ENCODE results near the gene NTMT2. TPM values are rescaled to one million over a fixed set of nuclear protein-coding genes. Genes with fewer than 3 reads are reported as not detected.

Gene NTMT2
- polyA plus RNA-seq, 4 donors: not detected

DNA sequence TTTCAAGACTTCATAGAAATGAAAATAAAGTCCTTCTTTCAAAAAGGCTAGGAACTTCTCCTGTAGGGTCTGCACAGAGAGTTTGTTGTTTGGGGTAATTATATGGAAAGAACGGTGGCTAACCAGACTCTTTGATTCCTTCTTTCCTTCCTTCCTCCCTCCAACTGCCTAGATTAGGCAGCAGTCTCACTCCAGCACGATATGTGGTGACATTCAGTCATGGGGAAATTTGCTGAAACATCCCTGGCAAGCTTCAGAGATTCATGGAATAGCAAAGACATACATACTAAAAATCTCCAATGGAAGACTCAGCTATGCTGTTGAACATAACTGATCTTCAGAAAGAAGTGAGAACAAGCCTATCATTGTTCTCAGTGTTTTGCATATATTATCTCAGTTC lies 4.3 kb downstream of the NTMT2 start:
- Histone ChIP-seq H3K9me3 (ENCODE audit: control insufficient read depth in 2 of 2, insufficient read depth in 1 of 2, low read depth in 1 of 2, low read length in 1 of 2) (peaks cover 0 to 7% of the 10 kb centered on the region in 2 donors), H3K36me3 (ENCODE audit: control insufficient read depth in 3 of 3, insufficient read depth in 2 of 3, low read depth in 1 of 3, low read length in 3 of 3) (no peaks in the 10 kb centered on the region), H3K27me3 (ENCODE audit: control insufficient read depth in 3 of 3, insufficient read depth in 3 of 3, low read length in 3 of 3) (peaks cover 0 to 2% (median 0%) of the 10 kb centered on the region in 3 donors), H3K4me3 (ENCODE audit: low read depth in 1 of 3, low read length in 3 of 3) (no peak overlapping the region), H3K27ac (ENCODE audit: low read depth in 1 of 3, low read length in 2 of 3) (no peak overlapping the region), H3K4me1 (ENCODE audit: control insufficient read depth in 3 of 3, insufficient read depth in 2 of 3, low read depth in 1 of 3, low read length in 2 of 3) (no peaks in the 10 kb centered on the region)
- no peak for DNase-seq
- WGBS, 3 donors: 40 to 60% (median 44%) methylated on average over 2 of the region's 2 CpGs
- FAIRE-seq: no peak

DNA sequence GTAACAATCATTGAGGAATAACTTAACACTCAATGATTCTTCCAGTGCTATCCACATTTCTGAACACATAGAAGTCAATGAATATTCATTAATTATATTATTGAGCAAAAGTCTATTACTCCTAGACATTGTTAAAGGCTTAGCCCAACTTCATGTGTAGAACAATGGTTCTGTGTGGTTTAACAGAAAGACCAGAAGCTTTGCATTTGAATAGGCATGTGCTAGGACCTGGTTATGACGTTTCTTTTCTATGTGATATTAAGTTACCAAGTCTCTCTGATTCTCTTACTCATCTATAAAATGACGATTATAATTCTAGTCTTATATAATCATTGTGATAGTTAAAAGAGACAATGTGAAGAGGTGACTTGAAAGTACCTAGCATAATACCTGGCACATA lies 5.2 kb downstream of the NTMT2 start:
- no peak overlapping the region for H3K4me3 ChIP-seq (ENCODE audit: low read depth in 1 of 3, low read length in 3 of 3)
- peaks cover 0 to 7% of the 10 kb centered on the region in 2 donors for H3K9me3 ChIP-seq (ENCODE audit: control insufficient read depth in 2 of 2, insufficient read depth in 1 of 2, low read depth in 1 of 2, low read length in 1 of 2)
- DNase-seq (no peak), FAIRE-seq (no peak)
- no peaks in the 10 kb centered on the region for H3K4me1 ChIP-seq (ENCODE audit: control insufficient read depth in 3 of 3, insufficient read depth in 2 of 3, low read depth in 1 of 3, low read length in 2 of 3)
- 73 to 79% (median 76%) methylated on average over 2 of the region's 2 CpGs for whole genome bisulfite sequencing, 3 donors
- H3K27me3 ChIP-seq (ENCODE audit: control insufficient read depth in 3 of 3, insufficient read depth in 3 of 3, low read length in 3 of 3): peaks cover 0 to 2% (median 0%) of the 10 kb centered on the region in 3 donors
- H3K36me3 ChIP-seq (ENCODE audit: control insufficient read depth in 3 of 3, insufficient read depth in 2 of 3, low read depth in 1 of 3, low read length in 3 of 3): no peaks in the 10 kb centered on the region
- H3K27ac ChIP-seq (ENCODE audit: low read depth in 1 of 3, low read length in 2 of 3): no peak overlapping the region

DNA sequence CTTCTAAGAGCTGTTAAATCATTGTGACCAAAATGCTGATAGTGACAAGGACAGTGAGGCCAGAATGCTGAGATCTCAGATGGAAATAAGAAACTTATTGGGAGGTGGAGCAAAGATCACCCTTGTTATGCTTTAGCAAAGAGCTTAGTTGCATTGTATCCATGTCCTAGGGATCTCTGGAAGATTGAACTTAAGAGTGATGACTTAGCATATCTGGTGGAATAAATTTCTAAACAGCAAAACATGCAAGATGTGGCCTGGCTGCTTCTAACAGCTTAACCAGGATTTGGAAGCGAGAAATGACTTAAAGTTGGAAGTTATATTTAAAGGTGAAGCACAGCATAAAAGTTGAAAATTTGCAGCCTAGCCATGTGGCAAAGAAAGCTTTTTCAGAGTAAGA lies 7.7 kb downstream of the NTMT2 start:
- Histone ChIP-seq H3K4me3 (ENCODE audit: low read depth in 1 of 3, low read length in 3 of 3) (no peak overlapping the region), H3K4me1 (ENCODE audit: control insufficient read depth in 3 of 3, insufficient read depth in 2 of 3, low read depth in 1 of 3, low read length in 2 of 3) (no peaks in the 10 kb centered on the region), H3K27me3 (ENCODE audit: control insufficient read depth in 3 of 3, insufficient read depth in 3 of 3, low read length in 3 of 3) (peaks cover 0 to 2% (median 0%) of the 10 kb centered on the region in 3 donors), H3K27ac (ENCODE audit: low read depth in 1 of 3, low read length in 2 of 3) (no peak overlapping the region), H3K36me3 (ENCODE audit: control insufficient read depth in 3 of 3, insufficient read depth in 2 of 3, low read depth in 1 of 3, low read length in 3 of 3) (no peaks in the 10 kb centered on the region), H3K9me3 (ENCODE audit: control insufficient read depth in 2 of 2, insufficient read depth in 1 of 2, low read depth in 1 of 2, low read length in 1 of 2) (peaks cover 0 to 7% of the 10 kb centered on the region in 2 donors)
- WGBS, 3 donors: 84 to 94% (median 86%) methylated on average over 1 of the region's 1 CpG
- FAIRE-seq (no peak), DNase-seq (no peak)

DNA sequence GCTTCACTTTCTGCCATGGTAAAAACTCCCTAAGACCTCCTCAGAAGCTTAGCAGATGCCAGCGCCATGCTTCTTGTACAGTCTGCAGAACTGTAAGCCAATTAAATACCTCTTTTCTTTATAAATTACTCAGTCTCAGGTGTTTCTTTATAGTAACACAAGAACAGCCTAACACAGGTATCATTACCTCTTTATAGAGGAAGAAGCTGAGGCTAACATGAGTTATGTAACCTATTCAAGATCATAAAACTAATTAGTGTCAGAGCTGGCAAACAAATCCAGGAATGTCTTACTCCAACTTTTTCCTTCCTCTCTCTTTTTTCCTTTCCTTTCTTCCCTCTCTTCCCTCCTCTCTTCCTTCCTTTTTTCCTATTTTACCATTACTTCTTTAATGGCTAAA lies 9.3 kb downstream of the NTMT2 start:
- Histone ChIP-seq H3K4me1 (ENCODE audit: control insufficient read depth in 3 of 3, insufficient read depth in 2 of 3, low read depth in 1 of 3, low read length in 2 of 3) (no peaks in the 10 kb centered on the region), H3K4me3 (ENCODE audit: low read depth in 1 of 3, low read length in 3 of 3) (no peak overlapping the region), H3K27ac (ENCODE audit: low read depth in 1 of 3, low read length in 2 of 3) (no peak overlapping the region), H3K27me3 (ENCODE audit: control insufficient read depth in 3 of 3, insufficient read depth in 3 of 3, low read length in 3 of 3) (peaks cover 0 to under 1% (median 0%) of the 10 kb centered on the region in 3 donors), H3K9me3 (ENCODE audit: control insufficient read depth in 2 of 2, insufficient read depth in 1 of 2, low read depth in 1 of 2, low read length in 1 of 2) (peaks cover 0 to 7% of the 10 kb centered on the region in 2 donors), H3K36me3 (ENCODE audit: control insufficient read depth in 3 of 3, insufficient read depth in 2 of 3, low read depth in 1 of 3, low read length in 3 of 3) (no peaks in the 10 kb centered on the region)
- FAIRE-seq (no peak), DNase-seq (no peak)
- WGBS, 3 donors: 86 to 96% (median 88%) methylated on average over 1 of the region's 1 CpG

DNA sequence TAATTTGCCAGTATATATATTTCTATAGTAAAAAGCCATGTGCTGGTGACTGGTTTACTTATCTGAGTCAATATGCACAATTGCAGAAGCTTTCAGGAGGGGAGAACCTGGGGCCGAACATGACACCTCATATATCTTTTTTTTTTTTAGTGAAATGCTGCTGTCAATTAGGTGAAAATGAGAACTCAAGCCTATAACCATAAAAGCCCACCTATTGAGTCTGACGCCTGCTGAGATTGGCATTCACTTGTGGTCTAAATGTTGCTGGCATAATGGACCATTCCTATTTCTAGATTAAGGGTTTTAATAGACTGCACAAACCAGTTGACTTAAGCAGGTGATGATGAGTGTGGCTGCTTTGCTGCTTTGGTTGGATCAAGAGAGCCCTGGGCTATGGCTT lies 10.8 kb downstream of the NTMT2 start:
- WGBS, 3 donors: 65 to 79% (median 75%) methylated on average over 2 of the region's 2 CpGs
- no peak for FAIRE-seq

DNA sequence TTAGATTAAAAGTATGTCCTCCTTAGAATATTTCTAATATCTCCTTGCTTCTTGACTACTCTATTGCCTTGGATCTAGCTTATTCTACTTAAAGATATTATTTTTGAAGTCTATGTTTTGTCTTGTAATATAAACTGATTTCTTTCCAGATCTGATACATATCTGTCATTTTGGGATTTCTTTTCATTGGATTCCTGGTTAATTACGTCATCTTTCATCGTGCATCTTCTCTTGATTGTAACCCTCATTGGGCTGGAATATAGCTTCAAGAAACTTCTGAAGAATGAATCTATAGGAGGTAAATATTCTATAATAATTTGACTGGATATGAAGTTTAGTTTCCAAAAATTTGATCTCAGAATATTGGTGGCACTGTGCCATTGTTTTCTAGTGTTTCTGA lies 12.1 kb downstream of the NTMT2 start:
- no peaks in the 10 kb centered on the region for H3K27me3 ChIP-seq (ENCODE audit: control insufficient read depth in 3 of 3, insufficient read depth in 3 of 3, low read length in 3 of 3)
- no peak overlapping the region for H3K27ac ChIP-seq (ENCODE audit: low read depth in 1 of 3, low read length in 2 of 3)
- peaks cover 0 to 7% of the 10 kb centered on the region in 2 donors for H3K9me3 ChIP-seq (ENCODE audit: control insufficient read depth in 2 of 2, insufficient read depth in 1 of 2, low read depth in 1 of 2, low read length in 1 of 2)
- H3K4me1 ChIP-seq (ENCODE audit: control insufficient read depth in 3 of 3, insufficient read depth in 2 of 3, low read depth in 1 of 3, low read length in 2 of 3): no peaks in the 10 kb centered on the region
- no peak for DNase-seq
- H3K36me3 ChIP-seq (ENCODE audit: control insufficient read depth in 3 of 3, insufficient read depth in 2 of 3, low read depth in 1 of 3, low read length in 3 of 3): no peaks in the 10 kb centered on the region
- WGBS, 3 donors: 89 to 94% (median 91%) methylated on average over 2 of the region's 2 CpGs
- no peak overlapping the region for H3K4me3 ChIP-seq (ENCODE audit: low read depth in 1 of 3, low read length in 3 of 3)
- no peak for FAIRE-seq

More for the DNA sequence above, 10.8 kb downstream of the NTMT2 start:
- no peaks in the 10 kb centered on the region for H3K27me3 ChIP-seq (ENCODE audit: control insufficient read depth in 3 of 3, insufficient read depth in 3 of 3, low read length in 3 of 3)
- DNase-seq: no peak
- H3K4me3 ChIP-seq (ENCODE audit: low read depth in 1 of 3, low read length in 3 of 3): no peak overlapping the region
- H3K27ac ChIP-seq (ENCODE audit: low read depth in 1 of 3, low read length in 2 of 3): no peak overlapping the region
- no peaks in the 10 kb centered on the region for H3K4me1 ChIP-seq (ENCODE audit: control insufficient read depth in 3 of 3, insufficient read depth in 2 of 3, low read depth in 1 of 3, low read length in 2 of 3)
- H3K9me3 ChIP-seq (ENCODE audit: control insufficient read depth in 2 of 2, insufficient read depth in 1 of 2, low read depth in 1 of 2, low read length in 1 of 2): peaks cover 0 to 7% of the 10 kb centered on the region in 2 donors
- no peaks in the 10 kb centered on the region for H3K36me3 ChIP-seq (ENCODE audit: control insufficient read depth in 3 of 3, insufficient read depth in 2 of 3, low read depth in 1 of 3, low read length in 3 of 3)

DNA sequence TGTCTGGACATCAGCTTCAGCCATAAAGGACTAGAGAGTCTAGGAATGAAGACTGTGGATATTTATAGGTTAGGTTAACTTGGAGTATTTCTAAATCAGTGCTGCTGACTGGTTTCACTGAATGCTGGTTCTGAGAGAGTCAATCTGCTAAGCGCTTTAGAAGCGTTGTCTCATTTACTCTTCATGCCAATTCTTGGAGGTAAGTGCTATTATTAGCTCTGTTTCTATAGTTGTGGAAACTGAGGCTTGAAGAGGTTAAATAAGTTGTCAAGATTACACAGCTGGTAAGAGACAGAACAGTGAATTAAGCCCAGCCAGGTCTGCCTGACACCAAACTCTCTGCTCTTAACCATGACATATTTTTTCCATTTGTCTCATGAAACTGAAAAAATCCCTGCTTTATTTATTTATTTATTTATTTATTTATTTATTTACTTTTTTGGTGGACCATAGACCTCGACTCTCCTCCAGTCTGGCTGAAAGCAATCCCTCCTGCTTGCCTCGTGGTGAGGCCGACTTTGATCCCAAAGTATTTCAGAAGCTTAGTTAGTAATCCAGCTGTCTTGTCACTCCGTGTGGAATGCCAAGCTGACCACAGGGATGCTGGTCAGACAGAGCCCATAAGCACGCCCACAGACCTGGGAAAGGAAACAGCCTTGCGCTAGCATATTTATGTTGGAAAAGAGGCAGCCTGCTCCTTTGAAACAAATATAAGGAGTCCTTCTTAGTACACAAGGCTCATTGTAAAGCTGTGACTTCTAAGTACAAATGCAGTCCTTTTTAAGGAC lies 16.9 kb downstream of the NTMT2 start:
- Histone ChIP-seq H3K27ac (ENCODE audit: low read depth in 1 of 3, low read length in 2 of 3) (no peak overlapping the region), H3K9me3 (ENCODE audit: control insufficient read depth in 2 of 2, insufficient read depth in 1 of 2, low read depth in 1 of 2, low read length in 1 of 2) (no peaks in the 10 kb centered on the region), H3K36me3 (ENCODE audit: control insufficient read depth in 3 of 3, insufficient read depth in 2 of 3, low read depth in 1 of 3, low read length in 3 of 3) (no peaks in the 10 kb centered on the region), H3K27me3 (ENCODE audit: control insufficient read depth in 3 of 3, insufficient read depth in 3 of 3, low read length in 3 of 3) (no peaks in the 10 kb centered on the region), H3K4me3 (ENCODE audit: low read depth in 1 of 3, low read length in 3 of 3) (no peak overlapping the region), H3K4me1 (ENCODE audit: control insufficient read depth in 3 of 3, insufficient read depth in 2 of 3, low read depth in 1 of 3, low read length in 2 of 3) (no peaks in the 10 kb centered on the region)
- 53 to 58% (median 57%) methylated on average over 8 of the region's 8 CpGs for WGBS, 3 donors
- DNase-seq (no peak), FAIRE-seq (no peak)

DNA sequence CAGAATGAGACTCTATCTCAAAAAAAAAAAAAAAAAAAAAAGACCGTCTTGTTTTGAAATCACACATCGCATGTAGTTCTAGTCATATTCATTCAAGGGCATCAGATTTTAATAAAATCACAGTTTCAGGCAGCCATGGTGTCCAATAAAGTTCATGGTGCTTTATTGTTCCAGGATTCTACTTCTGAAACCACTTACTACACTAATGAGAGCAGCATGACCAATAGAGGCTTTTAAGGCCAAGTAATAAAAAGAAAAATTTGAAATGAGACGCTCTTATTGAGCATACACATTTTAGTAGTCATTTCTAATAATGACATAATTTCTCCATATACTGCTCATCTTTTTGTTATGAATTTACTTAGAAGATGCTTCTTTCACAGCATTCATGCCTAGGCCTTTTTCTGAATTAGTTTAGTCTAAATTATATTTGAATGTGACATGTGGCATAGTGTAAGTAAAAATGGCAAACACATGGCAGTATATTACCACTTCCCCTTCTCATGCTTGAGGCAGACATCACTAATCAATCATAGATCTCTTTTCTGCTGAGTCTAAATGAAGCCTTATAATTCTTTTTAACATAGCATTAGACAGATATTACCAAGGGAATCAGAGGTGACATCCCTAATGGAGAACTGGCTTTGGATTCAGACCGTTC lies 18.5 kb downstream of the NTMT2 start:
- Histone ChIP-seq H3K4me1 (ENCODE audit: control insufficient read depth in 3 of 3, insufficient read depth in 2 of 3, low read depth in 1 of 3, low read length in 2 of 3) (no peaks in the 10 kb centered on the region), H3K9me3 (ENCODE audit: control insufficient read depth in 2 of 2, insufficient read depth in 1 of 2, low read depth in 1 of 2, low read length in 1 of 2) (no peaks in the 10 kb centered on the region), H3K36me3 (ENCODE audit: control insufficient read depth in 3 of 3, insufficient read depth in 2 of 3, low read depth in 1 of 3, low read length in 3 of 3) (no peaks in the 10 kb centered on the region), H3K27me3 (ENCODE audit: control insufficient read depth in 3 of 3, insufficient read depth in 3 of 3, low read length in 3 of 3) (no peaks in the 10 kb centered on the region), H3K27ac (ENCODE audit: low read depth in 1 of 3, low read length in 2 of 3) (no peak overlapping the region), H3K4me3 (ENCODE audit: low read depth in 1 of 3, low read length in 3 of 3) (no peak overlapping the region)
- FAIRE-seq (no peak), DNase-seq (no peak)
- 79 to 90% (median 79%) methylated on average over 4 of the region's 4 CpGs for WGBS, 3 donors

Measured in small intestine (tissue), 7 donors.